Islet of Langerhans (tissue), 1 donor: ENCODE measurements around the gene CTAGE4.
A peak's percentile ranks its signal among the peaks of the same experiment; 100 is the strongest.
"Not testable (repeated sequence)": the region's sequence is repeated elsewhere in the genome, so short reads cannot be mapped to it uniquely, and the experiment has no call there.

ENCODE experiments used
- FAIRE-seq: peaks from one replicate; lab custom pipeline; 2011; peaks lifted over from hg19 to GRCh38; lab: Jason Lieb, UNC

CTAGE4 gene

DNA sequence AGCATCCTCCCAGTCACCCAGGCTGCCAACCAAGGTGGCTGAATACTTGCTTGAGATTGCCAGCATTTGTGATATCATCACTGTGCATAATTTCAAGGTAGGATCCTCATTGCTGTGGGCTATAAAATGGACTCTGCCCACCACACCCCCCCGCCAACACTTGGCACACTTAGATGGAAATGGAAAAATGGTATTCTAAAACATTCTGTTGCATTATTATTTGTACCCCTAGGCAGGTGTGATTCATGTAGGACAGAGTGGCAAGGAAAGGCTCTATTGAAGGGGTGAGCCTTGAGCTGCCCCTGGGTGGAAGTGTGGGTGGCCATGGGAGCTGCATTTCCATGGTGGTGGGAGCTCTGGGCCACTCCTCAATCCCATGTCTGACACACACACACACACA is 35.3 kb downstream of the CTAGE4 start:
- FAIRE-seq: not testable (repeated sequence)

- peak; percentile 96 for FAIRE-seq
These were observed 35.9 kb downstream of the CTAGE4 start for GRCh38 chr7:144219149-144219548.

GRCh38 chr7:144220531-144220930 is 37.3 kb downstream of the CTAGE4 start:
- FAIRE-seq: not testable (repeated sequence)

DNA sequence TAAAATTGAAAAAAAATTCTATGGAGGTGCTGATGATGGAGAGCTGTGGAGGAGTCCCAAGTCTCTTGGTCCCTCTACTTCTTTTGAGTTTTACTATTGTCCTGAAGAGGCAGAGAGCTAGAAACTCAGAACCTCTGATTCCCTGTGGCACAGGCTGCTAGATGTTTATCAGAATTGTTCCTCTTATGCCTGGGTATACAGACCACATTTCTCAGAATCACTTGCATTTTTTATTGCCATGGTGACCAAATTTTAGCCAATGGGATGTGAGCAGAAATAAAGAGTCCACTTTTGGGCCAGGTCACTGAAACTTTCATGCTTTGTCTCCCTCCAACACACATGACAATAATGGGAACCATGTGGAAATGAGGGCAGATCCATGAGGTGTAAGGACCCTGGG is 40.4 kb downstream of the CTAGE4 start:
- FAIRE-seq: not testable (repeated sequence)

DNA sequence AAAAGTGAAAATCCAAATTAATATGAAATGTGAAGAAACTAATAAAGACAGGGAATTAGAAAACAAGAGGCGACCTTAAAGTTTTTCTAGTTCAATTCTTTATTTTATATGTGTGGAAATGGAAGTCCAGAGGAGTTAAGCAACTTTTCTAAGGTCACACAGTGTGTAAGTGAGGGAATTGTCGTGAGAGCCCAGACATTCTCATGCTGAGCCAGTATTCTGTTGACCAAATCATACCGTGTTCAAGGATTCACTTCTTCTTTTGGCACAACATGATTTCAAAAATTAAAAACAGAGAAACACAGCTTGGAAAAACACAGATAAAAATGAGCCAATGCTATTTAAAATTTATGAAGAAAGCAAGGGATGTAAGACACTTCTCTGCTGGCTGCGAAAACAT is 43.6 kb downstream of the CTAGE4 start:
- not testable (repeated sequence) for FAIRE-seq

- FAIRE-seq: not testable (repeated sequence)
These were observed 45.5 kb downstream of the CTAGE4 start for GRCh38 chr7:144228810-144229209.

- FAIRE-seq: not testable (repeated sequence)
These were observed 47.8 kb downstream of the CTAGE4 start for GRCh38 chr7:144231027-144231426.

DNA sequence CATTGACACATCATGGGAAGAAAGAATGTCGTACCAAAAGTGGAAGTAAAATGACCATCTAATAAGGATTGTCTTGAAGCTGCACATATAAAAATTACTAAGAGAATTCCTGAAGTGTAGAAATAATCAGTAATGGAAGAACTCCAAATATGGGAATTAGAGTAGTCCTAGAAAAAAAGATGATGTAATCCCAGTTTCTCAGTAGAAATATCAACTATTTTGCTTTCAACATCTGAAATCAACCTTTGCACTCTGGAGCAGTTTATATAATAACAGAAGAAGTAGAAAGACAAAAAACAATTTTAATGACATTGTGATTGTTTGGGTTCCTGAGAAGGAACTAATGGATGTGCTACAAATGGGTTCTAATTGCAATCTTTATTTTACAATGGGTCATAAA is 49.8 kb downstream of the CTAGE4 start:
- not testable (repeated sequence) for FAIRE-seq
